Hindlimb muscle (tissue), 1 donor: Measurements from ENCODE around the gene TBKBP1. TPM values are rescaled to one million over a fixed set of nuclear protein-coding genes. Genes with fewer than 3 reads are reported as not detected.

ENCODE experiments used
- DNase-seq: peaks from one replicate; pipeline ENCODE4 v3.0.0-alpha.2; 2013
- polyA plus RNA-seq: library from polyadenylated mRNA; unstranded; fragments of 120-200 nt; gene quantifications from one replicate; pipeline ENCODE4 v1.2.1, GENCODE V29; 2013; ENCODE audit not compliant: insufficient read length

Gene TBKBP1
- polyA plus RNA-seq, 1 donor = 38.6 TPM

GRCh38 chr17:47699536-47699840, 5.5 kb downstream of the TBKBP1 start:
- DNase-seq = no peak

- no peak for DNase-seq
Observed at GRCh38 chr17:47700471-47701449, 6.8 kb downstream of the TBKBP1 start.

GRCh38 chr17:47701608-47702007, 7.6 kb downstream of the TBKBP1 start:
- no peak for DNase-seq

DNA sequence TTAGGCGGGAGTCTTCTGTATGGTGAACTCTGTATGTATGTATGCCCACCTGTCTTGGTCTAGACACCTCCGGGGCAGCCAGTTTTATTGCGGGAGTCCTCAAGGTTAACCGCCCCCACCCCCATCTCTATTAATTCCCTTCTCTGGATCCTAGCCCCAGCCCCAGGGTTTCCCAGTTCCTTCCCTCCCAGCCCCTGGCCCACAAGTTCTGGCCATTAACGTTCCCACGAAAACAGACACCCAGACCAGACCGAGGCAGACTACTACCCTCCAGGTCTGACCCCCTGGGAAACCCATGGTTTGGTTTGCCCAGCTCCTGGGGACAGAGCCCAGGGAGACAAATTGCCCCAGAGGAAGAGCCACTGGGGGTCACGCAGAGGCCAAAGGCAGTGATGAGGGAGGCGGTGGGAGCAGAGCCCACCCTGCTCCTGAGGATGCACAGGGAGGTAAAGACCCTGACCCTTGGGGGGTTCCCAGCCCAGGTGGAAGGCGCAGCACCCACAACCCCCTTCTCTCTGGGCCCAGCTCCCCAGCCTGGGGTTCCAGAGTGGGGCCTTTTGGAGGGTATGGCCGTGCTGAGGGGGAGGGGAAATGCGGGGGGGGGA, 8.5 kb downstream of the TBKBP1 start:
- DNase-seq = no peak

- DNase-seq = no peak
Observed at GRCh38 chr17:47703191-47703591, 9.2 kb downstream of the TBKBP1 start.

- DNase-seq = no peak
Observed at GRCh38 chr17:47703671-47704070, 9.7 kb downstream of the TBKBP1 start.

DNA sequence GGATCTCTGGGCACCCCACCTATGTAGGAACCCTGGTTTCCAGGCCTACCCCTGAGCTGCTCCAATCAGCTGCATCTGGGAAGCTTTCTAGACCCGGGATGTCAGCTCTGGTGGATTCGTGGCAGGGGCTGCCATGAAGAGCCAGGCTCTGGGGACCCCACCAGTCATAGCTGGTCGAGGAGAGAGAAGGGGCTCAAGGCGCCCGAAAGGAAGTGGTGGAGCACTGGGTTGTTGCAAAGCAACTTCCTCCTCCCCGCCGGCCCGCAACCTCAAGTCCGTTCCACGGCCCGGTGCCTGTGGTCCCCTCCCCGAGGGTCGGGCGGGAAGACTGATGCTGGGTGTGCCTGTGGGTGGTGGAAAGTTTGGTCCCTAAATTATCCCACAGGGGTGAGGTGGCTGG, 10.2 kb downstream of the TBKBP1 start:
- no peak for DNase-seq

GRCh38 chr17:47704736-47705135, 10.8 kb downstream of the TBKBP1 start:
- DNase-seq = no peak

- no peak for DNase-seq
Observed at GRCh38 chr17:47705536-47706530, 11.9 kb downstream of the TBKBP1 start.

GRCh38 chr17:47707056-47707804, 13.3 kb downstream of the TBKBP1 start:
- DNase-seq = peak; percentile 24

DNA sequence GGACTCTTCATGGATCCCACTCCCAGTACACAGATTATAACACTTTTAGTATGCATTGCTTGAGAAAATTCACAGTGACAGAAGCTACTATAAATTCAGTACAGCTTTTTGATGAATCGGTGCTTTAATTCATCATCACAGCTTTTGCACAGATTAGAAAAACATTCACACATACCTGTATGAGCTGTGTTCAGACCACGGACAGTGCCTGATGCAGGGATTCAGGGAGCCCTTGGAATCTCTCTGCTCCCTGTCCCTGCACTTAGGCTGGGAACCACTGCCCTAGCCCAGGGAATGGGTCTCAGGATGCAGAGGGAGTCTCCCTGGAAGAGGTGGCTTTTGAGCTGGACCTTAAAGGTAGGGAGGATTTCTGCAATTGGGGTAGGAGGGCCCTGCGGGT, 13.9 kb downstream of the TBKBP1 start:
- no peak for DNase-seq

- DNase-seq = no peak
Observed at GRCh38 chr17:47708312-47708863, 14.4 kb downstream of the TBKBP1 start.

- DNase-seq = no peak
Observed at GRCh38 chr17:47708864-47709541, 15.0 kb downstream of the TBKBP1 start.

DNA sequence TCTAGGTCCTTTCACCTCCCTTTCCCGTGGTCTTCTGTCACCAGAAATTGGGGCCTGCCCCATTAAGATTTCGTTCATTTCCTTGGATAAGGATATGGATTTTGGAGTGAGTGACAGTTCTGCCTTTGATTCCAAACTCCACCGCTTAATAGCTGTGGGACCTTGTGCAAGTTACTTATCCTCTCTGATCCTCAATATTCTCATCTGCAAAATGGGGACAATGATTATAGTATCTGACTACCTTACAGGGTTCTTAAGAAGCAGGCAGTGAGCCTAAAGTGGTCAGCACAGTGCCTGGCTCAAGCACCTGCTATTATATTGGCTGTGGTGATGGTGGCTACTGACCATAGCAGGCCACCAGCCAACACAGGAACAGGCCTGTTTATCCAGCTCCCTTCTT, 15.6 kb downstream of the TBKBP1 start:
- DNase-seq = no peak

- no peak for DNase-seq
Observed at GRCh38 chr17:47711366-47712099, 17.6 kb downstream of the TBKBP1 start.

DNA sequence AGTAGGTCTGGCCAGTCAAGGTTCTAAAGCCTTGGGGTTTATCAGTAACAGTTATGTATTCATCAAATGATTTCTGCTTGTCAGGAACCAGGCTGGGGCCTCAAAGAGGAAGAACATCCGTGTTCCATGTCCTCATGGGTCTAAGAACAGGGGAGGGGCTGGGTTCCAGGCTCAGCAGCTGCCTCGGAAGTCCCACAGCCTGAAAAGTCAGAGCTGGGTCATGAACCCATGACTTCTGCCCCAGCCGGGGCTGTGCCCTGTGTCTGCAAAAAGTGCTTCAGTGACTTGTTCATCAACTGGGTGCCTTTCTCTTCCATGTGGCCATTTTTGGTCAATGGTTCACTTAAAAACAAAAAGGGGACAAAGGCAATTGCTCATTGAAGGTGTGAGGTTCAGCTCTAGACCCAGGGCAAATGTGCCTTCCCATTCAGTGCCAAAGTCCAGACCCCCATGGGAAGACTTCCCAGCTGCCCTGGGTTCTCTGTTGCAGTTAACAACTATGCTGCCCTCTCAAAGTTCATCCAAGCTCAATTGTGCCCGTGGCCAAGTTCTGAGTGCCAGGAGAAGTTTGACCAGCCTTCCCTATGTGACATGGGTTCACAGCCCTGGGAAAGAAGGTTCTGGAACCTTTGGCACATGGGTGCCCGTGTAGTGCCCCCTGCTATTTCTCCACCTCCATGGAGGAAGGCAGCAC, 18.5 kb downstream of the TBKBP1 start:
- no peak for DNase-seq

DNA sequence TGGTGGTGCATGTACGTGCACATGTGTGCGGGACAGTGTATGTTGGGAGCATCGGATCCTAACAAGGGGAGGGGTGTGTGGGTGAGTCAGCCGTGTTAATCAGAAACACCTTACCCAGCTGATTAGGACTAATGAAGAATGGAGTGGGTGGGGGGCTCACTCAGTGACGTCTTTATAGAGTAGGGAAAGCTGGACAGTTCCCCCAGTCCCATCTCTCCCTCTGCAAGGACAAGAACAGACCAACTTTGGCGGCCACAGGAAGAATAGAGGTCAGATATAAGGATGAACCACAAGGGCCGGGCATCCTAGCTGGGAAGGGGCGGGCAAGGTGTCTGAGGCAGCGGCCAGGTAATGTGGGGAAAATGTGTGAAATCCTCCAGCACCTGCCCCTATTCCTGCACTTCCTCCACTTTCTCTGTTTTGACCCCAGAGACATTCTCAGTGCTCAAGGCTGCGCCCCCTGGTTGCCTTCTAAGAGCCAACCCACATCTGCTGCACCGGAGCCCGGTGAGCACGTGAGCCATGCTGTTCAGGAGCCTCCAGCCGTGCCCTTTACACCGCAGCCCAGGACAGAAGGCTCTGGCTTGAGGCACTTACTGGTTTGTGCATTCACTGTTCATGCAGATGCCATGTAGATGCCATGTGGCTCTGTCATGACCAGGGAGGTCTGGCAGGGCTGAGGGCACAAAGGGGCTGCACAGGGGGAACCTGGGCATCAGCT, 20.2 kb downstream of the TBKBP1 start:
- DNase-seq = no peak

GRCh38 chr17:47714773-47715396, 20.9 kb downstream of the TBKBP1 start:
- DNase-seq = no peak
